HG03025 (cell line): ENCODE measurements around the gene STRADB.
"Not testable (repeated sequence)": the region's sequence is repeated elsewhere in the genome, so short reads cannot be mapped to it uniquely, and the experiment has no call there.

Experiments used
- ATAC-seq: cut with Tn5 transposase; IDR thresholded peaks from one replicate; pipeline ENCODE4 v1.9.1; 2021; ENCODE audit warnings: mild to moderate bottlenecking, moderate library complexity; ENCODE audit not compliant: unreplicated experiment, low FRiP score

Gene STRADB

DNA sequence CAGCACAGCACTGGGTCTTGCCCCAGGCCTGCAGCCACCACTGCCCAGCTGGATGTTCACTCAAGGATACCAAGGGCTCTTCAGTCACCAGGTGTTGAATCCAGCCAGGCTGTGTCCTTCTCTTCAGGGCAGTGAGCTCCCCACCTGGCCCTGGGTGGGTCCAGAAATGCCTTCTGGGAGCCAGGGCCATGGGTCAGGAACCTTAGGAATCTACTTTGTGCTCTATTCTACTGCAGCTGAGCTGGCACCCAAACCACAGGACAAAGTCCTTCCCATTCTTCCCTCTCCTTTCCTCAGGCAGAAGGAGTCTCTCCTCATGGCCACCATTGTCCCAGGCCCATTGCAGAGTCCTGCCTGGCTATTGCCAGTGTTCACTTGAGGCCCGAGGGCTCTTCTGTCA is 13.0 kb downstream of the STRADB start:
- no peak for ATAC-seq

DNA sequence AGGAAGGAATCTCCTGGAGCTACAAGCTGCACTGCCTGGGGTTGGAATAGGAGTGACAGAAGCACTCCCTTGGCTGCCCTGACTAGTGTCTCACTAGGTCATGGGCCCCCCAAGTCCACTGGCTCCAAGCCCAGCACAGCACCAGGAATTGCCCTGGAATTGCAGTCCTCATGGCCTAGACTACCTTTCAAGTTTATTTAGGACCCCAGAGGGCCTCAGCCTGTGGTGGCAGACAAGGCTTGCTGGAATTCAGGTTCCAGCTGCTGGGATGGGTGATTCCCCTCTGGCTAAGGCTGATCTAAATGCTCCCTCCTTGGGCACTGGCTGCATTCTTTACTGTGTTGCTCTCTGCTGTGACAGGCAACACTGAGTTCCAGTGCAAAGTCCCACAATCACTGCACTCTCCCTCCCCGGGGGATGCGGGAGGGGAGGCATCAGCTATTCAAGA is 14.0 kb downstream of the STRADB start:
- ATAC-seq: no peak

DNA sequence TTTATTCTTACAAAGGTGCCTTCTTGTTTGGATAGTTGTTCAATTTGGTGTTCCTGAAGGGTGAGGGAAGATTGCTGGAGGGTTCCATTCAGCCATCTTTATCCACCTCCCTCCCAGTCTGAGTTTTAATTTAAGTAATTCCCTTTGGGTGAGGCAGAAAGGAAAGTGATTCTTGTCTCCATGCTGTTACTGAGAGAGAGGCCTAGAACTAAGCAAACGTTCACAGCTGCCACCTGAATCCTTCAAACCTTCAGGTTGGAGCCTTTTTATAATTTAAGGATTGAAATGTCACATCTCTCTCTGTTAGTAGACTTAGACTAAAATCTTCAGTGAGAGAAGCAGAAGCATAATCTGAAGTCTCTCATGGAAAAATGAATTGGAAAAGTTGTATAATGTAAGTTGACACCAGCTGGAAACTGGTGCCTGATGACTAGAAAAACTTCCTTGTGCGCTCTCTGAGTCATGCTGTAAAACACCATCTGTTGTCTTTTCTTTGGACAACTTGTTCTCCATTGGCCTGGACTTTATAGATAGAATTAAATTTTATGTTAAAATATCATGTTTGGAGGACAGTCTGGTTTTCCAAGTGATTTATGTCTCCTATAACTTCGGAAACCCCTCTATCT is 14.6 kb downstream of the STRADB start:
- ATAC-seq: no peak

DNA sequence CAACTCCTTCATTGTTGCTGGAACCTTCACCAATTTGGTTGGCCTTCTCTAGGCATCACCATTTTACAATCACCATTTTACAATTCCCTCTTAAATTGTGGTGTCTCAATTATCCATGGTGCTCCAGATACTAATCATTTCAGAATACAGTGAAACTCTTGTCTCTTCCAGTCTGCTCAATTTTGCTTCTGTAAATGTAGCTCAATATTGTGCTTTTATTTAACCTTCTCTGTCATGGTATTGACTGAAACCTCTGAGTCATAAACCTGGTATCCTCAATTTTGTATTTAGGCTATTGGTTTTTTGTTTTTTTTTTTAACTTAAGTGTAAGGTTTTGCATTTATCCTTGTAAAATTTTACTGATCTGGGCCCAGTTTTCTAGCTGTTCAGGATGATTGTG is 16.1 kb downstream of the STRADB start:
- no peak for ATAC-seq

DNA sequence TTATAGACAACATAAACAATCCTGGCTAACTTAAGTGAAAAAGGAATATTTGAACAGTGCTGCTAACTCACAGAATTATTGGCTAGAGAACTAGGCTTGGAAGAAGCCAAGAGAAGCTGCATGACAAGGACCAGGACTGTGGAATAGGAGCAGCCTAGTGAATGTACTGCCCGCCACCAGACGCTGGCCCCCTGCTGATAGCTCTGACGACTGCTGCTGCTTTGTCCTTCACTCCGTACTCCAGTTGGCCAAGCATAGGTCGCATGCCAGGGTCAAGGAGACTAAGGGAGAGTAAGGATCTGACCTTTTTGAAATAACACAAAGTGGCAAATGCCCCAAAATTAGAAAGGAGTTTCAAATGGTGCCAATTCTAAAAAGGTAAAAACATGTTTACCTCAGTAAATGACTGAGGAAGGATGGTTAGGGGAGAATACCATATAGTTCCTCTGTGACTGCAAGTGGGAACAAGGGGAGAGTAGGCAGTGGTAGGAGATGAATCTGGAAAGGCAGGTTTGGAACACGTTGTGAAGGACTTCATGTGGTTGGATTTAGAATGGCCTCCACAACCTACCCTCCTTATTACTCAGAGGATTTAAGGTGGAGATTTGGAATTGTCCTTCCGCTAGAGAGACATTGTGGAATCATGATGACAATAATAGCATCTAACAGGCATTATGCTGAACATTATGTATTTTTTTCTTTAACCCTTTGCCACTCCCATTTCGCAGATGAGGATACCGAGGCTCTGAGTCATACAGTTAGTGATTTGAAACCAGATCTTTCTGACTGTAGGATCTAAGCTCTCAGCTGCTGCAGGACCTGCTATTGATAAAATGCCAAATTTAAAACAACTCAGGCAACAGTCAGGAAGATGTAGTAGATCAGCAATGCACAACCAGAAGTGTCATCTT is 19.5 kb downstream of the STRADB start:
- no peak for ATAC-seq

DNA sequence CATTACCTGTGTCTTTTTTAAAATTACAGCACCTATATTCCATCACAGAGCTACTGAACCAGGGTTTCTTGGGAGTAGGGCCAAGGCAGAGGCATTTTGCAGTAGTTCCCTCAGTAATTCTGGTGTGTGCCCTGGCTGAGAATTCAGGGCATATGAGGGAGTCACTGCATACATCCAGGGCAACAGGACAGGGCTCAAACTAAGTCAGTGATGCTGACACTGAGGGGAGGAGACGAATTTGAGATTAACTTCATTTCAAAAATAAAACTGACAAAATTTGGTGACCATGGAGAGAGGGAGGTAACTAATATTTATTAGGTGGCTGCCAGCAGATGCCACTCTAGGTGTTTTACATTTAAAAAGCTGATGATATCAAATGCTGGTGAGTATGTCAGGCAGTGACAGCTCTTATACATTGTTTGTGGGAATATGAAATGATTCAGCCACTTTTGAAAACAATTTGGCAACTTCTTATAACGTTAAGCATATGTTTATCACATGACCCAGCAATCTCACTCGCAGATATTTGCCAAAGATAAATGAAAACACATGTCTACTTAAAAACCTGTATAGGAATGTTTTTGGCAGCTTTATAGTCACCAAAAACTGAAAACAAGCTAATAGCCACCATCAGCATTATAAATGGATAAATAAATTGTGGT is 20.3 kb downstream of the STRADB start:
- no peak for ATAC-seq

DNA sequence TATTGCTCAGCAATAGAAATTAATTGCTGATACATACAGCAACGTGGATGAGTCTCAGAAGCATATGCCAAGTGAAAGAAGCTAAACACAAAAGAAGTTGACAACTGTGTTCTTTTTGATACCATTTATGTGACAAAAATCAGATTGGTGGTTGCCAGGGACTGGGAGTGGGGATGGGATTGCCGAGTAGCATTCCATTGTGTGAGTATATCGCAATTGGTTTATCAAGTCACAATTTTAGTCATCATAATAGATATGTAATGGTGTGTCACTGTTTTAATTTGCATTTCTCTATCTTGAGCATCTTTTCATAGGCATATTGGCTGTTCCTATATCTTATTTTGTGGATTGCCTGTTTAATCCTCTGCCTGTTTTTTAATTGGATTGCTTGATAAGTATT is 20.9 kb downstream of the STRADB start:
- ATAC-seq: no peak

DNA sequence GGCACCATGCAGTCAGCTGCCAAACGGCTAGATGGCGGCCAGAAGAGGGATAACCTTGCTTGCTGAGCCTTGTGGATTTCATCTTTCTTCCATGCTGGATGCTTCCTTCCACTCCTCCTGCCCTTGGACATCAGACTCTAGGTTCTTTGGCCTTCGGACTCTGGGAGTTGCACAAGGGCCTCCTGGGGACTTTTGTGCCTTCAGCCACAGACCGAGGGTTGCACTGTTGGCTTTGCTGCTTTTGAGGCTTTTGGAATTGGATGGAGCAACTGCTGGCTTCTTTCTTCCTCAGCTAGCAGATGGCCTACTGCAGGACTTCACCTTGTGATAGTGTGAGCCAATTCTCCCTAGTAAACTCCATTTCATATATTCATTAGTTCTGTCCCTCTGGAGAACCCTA is 31.0 kb downstream of the STRADB start:
- ATAC-seq: no peak

DNA sequence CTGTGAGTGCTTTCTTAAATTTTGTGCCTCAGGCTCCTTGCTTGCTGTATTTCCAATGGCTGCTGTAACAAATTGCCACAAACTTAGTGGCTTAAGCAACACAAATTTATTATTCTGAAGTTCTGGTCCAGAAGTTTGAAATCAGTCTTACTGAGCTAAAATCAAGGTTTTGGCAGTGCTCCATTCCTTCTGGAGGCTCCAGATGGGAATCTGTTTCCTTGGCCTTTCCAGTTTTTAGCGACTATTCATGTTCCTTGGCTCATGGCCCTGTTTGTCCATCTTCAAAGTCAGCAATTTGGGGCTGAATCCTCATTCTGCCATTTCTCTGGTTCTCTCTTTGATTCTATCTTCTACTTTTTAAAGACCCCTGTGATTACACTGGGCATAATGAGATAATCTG is 31.8 kb downstream of the STRADB start:
- ATAC-seq: no peak

DNA sequence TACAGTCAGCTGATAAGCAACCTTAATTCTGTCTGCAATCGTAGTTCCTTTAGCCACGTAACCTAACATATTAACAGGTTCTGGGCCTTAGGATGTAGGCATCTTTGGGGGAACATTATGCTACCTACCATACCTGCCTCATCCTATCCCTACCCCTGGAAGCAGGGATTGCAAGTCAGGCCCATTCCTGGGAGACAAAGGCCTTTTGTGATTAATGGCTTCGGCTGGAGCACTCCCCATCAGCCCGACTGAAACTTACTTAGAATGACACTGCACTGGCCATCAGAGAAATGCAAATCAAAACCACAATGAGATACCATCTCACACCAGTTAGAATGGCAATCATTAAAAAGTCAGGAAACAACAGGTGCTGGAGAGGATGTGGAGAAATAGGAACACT is 32.2 kb downstream of the STRADB start:
- not testable (repeated sequence) for ATAC-seq

DNA sequence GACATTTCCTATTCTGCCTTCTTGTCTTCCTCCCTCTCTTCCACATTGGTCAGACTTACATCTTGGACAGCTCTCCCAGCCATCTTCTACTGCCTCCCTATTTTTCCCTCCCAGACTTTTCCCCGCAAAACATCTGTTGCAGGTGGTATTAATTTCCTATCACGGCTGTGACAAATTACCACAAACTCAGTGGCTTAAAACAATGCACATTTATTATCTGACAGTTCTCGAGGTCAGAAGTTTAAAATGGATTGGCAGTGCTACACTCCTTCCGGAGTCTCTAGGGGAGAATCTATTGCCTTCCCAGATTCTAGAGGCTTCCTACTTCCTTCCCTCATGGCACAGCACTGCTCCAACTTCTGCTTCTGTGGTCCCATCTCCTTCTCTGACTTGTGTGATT is 33.3 kb downstream of the STRADB start:
- ATAC-seq: no peak

DNA sequence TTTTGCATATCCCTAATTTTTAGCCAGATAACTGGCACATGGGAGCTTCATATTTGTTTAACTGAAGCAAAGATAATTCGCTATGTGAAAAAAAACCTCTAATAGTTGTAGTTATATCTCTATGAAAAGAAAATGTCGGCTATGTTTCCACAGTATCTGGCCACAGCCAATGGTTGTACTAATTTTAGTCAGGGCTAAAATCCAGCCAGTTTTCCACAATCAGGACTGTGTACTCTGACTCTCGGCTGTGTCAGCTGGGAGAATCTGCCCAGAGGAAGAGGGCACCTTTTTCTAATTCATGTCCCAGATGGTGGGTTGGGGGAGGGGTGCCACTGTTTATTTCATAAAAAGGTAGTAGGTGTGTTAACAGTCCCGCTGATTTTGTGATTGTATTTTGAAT is 38.8 kb downstream of the STRADB start:
- ATAC-seq: no peak

DNA sequence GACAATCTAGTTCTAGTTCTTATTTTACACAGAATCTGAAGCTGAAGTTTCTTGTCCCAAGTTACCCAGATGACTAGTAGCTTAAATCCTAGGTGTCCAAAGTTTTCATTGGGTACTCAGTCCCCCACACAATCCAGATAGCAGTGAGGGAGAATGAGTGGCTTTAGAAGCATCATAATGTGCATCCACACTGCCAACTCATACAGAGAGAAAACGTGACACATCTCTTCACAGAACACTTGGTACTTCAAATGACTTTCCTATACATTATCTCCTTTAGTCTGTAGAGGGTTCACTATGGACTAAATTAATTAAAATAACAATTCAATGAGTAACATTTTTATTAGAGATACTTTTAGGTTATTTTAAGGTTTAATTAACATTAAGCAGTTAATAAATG is 45.2 kb downstream of the STRADB start:
- ATAC-seq: no peak

DNA sequence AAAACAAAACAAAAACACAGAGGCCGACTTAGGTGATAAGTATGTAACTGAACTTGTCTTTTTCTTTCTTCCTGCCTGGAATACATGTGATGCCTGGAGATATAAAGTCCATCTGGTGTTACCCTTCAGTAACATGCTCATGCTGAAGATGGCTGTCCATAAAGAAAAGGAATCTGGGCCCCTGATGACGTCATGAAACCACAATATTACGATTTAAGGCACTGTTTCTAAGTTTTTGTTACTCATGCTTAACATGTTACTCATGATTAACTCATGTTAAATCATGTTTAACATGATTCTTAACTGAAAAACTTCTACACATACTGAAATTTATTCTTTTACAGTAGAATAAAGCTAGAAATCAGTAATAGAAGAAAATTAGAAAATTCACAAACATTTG is 49.0 kb downstream of the STRADB start:
- ATAC-seq: no peak

DNA sequence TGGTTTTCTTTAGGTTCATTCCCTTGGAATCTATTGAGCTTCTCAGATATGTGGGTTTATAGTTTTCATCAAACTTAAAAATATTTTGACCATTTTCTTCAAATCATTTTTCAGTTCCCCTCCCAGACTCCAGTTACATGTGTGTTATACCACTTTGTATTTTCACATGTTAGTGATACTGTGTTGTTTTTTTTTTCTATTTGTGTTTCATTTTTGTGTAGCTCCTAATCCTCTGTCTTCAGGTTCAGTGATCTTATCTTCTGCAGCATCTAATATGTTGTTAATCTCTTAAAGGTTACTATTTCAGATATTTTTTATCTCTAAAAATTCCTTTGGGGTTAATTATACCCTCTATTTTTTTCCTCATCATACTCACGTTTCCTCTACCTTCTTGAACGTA is 51.2 kb downstream of the STRADB start:
- no peak for ATAC-seq

DNA sequence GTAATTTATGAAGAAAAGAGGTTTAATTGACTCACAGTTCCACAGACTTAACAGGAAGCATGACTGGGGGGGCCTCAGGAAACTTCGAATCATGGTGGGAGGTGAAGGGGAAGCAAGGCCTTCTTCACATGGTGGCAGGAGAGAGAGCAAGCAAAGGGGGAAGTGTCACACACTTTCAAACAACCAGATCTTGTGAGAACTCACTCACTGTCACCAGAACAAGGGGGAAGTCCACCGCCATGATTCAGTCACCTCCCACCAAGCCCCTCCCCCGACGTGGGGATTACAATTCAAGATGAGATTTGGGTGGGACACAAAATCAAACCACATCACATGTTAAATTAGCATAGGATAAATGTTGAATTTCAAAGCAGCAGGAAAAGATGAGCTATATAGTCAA is 56.2 kb downstream of the STRADB start:
- ATAC-seq: no peak

DNA sequence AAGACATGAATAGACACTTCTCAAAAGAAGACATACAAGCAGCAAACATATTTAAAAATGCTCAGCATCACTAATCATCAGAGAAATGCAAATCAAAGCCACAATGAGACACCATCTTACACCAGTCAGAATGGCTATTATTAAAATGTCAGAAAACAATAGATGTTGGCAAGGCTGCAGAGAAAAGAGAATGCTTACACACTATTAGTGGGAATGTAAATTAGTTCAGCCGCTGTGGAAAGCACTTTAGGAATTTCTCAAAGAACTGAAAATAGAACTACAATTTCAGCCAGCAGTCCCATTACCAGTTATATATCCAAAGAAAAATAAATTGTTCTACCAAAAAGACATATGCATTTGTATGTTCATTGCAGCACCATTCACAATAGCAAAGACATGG is 61.7 kb downstream of the STRADB start:
- ATAC-seq: no peak

DNA sequence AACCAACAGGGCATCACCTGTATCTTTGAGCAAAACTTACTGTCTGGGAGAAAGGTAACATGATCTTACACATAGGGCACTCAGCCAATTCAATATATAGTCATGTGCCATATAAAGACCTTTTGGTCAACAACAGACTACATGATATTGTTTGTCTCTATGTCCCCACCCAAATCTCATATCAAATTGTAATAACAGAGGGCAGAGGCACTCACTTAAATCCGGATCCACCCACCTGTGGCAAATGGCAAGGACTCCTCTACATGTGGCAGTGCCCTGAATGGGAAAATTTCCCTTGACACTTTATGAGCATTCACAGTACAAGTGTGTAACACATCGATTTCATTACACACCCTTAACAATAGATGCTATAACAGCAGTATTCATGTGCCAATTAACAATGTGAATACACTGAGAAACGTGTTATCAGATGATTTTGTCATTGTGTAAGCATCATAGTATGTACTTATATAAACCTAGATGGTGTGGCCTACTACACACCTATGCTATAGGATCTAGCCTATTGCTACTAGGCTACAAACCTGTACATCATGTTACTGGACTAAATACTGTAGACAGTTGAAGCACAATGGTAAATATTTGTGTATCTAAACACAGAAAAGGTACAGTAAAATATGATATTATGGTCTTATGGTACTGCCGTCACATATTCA is 64.2 kb downstream of the STRADB start:
- no peak for ATAC-seq

DNA sequence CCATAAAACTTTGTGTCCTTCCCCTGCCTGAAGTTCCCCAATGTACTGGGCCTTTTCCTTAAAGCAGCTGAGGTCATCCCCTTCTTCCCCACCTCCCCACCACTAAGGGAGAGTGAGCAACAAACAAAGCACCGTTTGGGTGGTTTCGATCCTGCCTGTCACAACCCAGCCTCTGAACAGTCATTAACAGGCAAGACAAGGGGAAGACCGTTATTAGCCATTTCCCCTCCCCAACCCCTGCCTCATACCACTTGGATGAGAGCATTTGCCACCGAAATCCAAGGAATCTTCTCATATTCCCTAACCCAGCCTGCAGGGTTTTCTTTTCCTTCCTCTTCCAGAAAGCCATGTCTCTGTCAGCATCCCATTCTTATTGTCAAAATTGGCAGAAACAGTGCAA is 65.6 kb downstream of the STRADB start:
- no peak for ATAC-seq

DNA sequence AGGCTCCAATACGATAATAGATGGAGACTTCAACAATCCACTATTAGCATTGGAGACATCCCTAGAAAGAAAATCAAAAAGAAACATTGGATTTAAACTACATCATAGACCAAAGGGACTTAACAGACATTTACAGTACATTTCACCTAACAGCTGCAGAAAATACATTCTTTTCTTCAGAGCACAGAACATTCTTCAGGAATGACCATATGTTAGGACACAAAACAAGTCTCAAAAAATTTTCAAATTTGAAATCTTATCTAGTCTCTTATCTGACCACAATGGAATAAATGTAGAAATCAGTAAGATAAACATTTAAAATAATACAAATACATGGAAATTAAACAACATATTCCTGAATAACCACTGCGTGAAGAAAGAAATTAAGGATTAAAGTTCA is 68.7 kb downstream of the STRADB start:
- no peak for ATAC-seq

DNA sequence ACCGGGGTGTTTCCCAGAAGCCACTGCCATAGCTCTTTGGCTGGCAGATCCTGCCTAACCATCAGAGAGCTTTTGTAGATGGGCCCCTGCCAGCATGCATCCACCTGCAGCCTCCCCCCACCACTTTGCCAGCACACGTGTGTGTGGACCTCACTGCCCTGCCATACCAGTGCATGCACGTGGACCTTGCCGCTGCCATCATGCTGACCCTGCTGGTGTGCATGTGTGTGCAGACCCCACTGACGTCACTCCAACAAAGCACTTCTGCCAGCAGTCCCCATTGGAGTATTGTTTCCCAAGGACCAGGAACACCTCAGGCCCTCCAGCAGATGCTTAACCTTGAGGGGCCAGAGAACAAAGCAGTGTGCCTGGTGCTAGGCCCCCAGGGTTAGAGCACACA is 71.4 kb downstream of the STRADB start:
- ATAC-seq: no peak
